NCI-H2171 treated with DMSO at 0.1 percent for 48 hours (cell line): Measurements from ENCODE around the gene PARN.

Experiments
- DNase-seq: peaks from one replicate; lab custom pipeline; 2025; lab: John Stamatoyannopoulos, UW

The PARN gene

GRCh38 chr16:14499110-14499509 lies 130.9 kb downstream of the PARN start:
- DNase-seq = no peak

GRCh38 chr16:14497245-14498082 lies 132.6 kb downstream of the PARN start:
- no peak for DNase-seq

- DNase-seq = no peak
Observed at GRCh38 chr16:14496786-14497185, 133.3 kb downstream of the PARN start.

- DNase-seq = no peak
Observed at GRCh38 chr16:14496047-14496770, 133.9 kb downstream of the PARN start.

- DNase-seq = no peak
Observed at GRCh38 chr16:14495213-14496046, 134.6 kb downstream of the PARN start.

DNA sequence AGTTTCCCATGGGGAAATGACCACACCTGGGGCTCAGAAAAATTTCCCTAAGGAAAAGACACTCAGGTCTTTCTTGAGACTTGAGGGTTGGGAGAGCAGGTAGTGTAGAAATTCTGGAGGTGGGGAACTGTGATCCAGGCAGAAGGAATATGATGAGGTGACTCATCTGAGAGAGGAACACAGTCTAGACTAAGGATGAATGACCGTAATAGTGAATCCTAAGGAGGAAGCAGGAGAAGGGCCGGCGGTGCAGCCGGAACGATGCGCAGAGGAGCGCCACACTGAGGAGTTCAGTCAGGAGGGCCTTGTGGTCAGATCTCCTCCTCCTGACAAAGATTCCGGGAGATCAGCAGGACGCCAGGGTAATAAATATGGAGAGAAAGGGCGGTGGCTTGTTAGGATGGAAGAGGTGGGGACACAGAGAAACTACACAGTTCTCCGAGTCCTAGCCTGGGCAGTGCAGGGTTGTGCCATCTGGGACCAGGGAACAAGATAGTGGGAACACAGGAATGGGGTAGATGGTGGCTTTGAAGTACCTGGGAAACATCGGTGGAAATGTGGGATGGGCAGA lies 135.6 kb downstream of the PARN start:
- no peak for DNase-seq

GRCh38 chr16:14493791-14494190 lies 136.3 kb downstream of the PARN start:
- no peak for DNase-seq

DNA sequence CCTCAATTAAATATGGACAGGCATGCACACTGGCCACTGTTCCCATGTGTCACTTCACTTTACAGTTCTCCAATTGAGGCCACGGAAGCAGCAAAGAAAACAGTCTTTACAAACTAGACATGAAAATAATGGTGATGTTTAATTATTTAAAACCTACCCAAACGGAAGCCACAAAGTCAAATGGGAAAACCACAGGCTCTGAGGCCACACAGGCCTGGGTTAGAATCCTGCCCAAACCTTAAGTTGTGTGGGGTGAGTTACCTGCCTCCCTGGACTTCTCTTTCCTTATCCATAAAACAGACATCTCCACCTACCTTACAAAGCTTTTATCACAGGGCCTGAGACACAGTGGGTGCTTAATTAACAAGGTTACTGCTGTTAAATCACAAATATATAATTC lies 137.4 kb downstream of the PARN start:
- DNase-seq = no peak

- DNase-seq = no peak
Observed at GRCh38 chr16:14491861-14492529, 138.1 kb downstream of the PARN start.

DNA sequence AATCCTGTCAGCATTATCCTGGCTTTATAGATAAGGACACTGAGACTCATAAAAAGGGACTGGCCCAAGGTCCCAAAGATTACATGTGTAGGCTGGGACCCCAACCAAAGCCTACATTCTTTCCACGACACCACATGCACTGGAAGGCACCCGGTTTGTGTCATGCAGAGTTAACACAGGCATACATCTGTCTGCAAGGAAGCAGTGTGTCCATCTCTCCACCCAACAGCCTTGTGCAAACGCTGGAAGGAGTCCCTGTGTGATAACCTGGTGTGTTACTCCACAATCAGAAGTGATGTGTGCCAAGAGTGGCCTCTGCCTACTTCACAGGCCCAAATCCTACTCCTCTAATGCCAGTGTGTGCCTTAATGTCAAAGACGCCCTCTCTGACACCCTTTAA lies 139.8 kb downstream of the PARN start:
- no peak for DNase-seq

DNA sequence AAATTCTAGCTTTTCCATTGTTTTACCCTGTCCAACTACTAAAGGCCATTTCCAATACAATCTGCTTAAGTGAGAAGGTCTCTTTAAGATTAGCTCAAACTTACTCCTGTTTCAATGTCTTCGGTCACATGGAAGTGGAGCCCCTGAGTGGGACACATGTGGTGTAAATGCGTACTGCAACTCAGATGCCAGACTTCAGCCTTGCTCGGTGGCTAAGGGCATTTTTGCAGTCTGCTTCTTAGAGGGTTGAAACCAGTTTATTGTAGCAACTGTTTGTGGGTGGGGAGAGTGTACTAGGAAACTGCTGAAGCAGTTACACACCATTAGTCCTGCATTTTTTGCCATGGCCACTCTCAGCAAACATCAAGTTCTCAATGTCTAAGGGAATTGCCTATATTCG lies 140.6 kb downstream of the PARN start:
- peak; percentile 24 for DNase-seq

- DNase-seq = no peak
Observed at GRCh38 chr16:14487579-14487978, 142.5 kb downstream of the PARN start.

- DNase-seq = peak; percentile 51
Observed at GRCh38 chr16:14486520-14487303, 143.3 kb downstream of the PARN start.

- no peak for DNase-seq
Observed at GRCh38 chr16:14485811-14486519, 144.1 kb downstream of the PARN start.

- no peak for DNase-seq
Observed at GRCh38 chr16:14485121-14485551, 144.9 kb downstream of the PARN start.

GRCh38 chr16:14483819-14484385 lies 146.2 kb downstream of the PARN start:
- no peak for DNase-seq

DNA sequence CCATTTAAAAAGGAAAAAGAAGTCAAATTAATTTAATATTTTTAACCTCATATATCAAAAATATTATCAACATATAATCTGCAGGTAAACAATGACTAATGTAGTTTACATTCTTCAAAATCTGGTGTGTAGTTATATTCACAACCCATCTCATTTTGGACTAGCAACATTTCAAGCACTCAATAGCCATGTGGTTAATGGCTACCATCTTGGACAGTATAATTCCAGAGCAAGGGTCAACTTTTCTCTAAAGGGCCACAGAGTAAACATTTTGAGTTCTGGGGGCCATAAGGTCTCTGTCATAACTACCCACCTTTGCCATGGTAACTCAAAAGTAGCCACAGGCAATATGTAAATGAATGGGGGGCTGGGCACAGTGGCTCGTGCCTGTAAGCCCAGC lies 153.9 kb downstream of the PARN start:
- DNase-seq = no peak

DNA sequence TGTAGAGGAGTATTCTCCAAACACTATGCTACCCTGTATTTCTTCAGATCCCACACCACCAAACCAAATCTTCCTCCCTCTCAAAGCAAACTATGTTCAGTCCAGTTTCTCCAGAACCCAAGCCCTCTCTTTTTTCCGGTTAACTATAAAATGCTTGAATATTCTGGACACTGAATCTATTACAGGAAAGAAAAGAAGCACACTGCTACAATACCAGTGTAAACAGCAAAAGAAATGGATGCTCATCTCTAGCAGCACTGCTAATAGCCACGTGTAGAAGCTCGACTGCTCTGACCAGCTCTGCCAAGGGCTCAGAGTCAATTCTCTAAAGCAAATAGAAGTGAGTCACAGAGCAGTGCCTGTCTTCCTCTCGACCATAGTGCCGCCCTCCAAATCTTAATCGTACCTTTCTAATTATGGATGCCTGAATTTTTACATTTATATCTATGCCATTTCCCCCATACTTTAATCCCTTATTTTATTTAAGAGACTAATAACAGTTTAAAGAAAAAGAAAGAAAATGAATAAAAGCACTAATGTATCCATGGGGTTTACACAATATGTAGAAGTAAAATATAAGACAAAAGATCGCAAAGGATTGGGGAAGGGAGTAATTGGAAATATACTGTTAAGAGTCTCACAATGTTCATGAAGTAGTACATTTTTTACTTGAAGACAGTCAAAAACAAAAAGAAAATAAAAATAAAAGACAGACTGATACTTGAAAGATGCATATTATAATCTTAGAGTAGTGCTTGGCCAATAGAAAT lies 154.5 kb downstream of the PARN start:
- no peak for DNase-seq

DNA sequence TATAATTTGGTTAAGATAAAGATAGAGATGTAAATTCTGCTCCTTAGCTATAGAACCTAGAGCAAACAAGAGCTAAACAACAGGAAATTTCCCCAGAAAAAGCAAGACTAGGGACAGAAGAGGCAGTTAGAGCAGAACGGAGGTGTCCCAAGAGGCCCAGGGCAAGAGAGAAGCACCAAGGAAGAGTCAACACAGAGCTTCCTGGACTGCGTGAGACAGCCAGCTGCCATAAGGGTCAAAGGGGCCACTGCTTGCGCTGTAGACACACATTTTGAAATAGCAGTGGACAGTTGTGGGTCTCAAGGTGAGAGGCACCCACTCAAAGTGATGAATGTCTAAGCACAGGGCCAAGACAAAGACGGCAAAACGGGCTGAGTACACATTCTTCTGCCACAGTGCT lies 156.6 kb downstream of the PARN start:
- no peak for DNase-seq
